Breast epithelium (tissue), 4 donors: ENCODE data around the gene TMEM108. TPM values are rescaled to one million over a fixed set of nuclear protein-coding genes. Genes with fewer than 3 reads are reported as not detected.

Source experiments
- DNase-seq, 2 donors: peaks; one replicate each; pipeline ENCODE4 v3.0.0-alpha.2; 2019; ENCODE audit warnings: low spot score in 2 of 2
- H3K27ac ChIP-seq, 2 donors: fragments of 200-600 bp; sonication (generic) in 1 of 2; one replicate each; pipeline ENCODE4 v1.5.1; 2016 to 2019; ENCODE audit warnings: mild to moderate bottlenecking in 1 of 2
- H3K27me3 ChIP-seq, 2 donors: fragments of 200-600 bp; sonication (generic) in 1 of 2; one replicate each; pipeline versions ENCODE4 v1.5.1 to v1.6.0; 2017 to 2019; ENCODE audit warnings: control low read depth in 1 of 2, mild to moderate bottlenecking in 1 of 2
- H3K36me3 ChIP-seq: fragments of 200-600 bp; one replicate; pipeline ENCODE4 v1.5.1; 2019
- H3K4me1 ChIP-seq, 2 donors: fragments of 200-600 bp; sonication (generic); one replicate each; pipeline ENCODE4 v1.5.1; 2016 to 2019; ENCODE audit warnings: control low read depth in 1 of 2
- H3K4me3 ChIP-seq, 3 donors: fragments of 200-600 bp; sonication (generic); 1 replicate in 2 of 3; 2 replicates in 1 of 3; pipeline ENCODE4 v1.5.1; 2016 to 2019; ENCODE audit warnings: mild to moderate bottlenecking in 3 of 3, moderate library complexity in 2 of 3
- H3K9me3 ChIP-seq, 2 donors: fragments of 200-600 bp; sonication (generic) in 1 of 2; one replicate each; pipeline ENCODE4 v1.5.1; 2016 to 2019; ENCODE audit warnings: control low read depth in 1 of 2
- CTCF ChIP-seq, 3 donors: fragments of 450-650 bp; IDR thresholded peaks; one replicate each; pipeline ENCODE4 v1.5.1; 2016 to 2017; ENCODE audit warnings: antibody characterized with exemption in 3 of 3, mild to moderate bottlenecking in 3 of 3, moderate library complexity in 3 of 3
- POLR2A ChIP-seq: fragments of 450-650 bp; IDR thresholded peaks from one replicate; pipeline ENCODE4 v1.6.1; 2016; ENCODE audit warnings: antibody characterized with exemption, mild to moderate bottlenecking, moderate library complexity
- POLR2AphosphoS5 ChIP-seq, 3 donors: sonication (generic); formaldehyde crosslinking; IDR thresholded peaks; one replicate each; pipeline ENCODE4 v1.6.1; 2017; ENCODE audit warnings: antibody characterized with exemption in 3 of 3
- intact Hi-C: fragments of 100-400 bp; cut with DNase I; formaldehyde crosslinking; loops from one replicate; pipeline ENCODE4 v1.15.1; 2023; ENCODE audit warnings: low total_unique reads
- total RNA-seq, 3 donors: library from RNA; depleted of rRNA; stranded (reverse); fragments of >200 nt; gene quantifications; one replicate each; pipeline ENCODE4 v1.1.0, GENCODE V29; 2016

The TMEM108 gene
- total RNA-seq, 3 donors from 2014 or later: 0.44 to 0.98 (median 0.48) TPM

- Histone ChIP-seq H3K9me3 (no peaks in the 10 kb centered on the region), H3K4me1 (no peaks in the 10 kb centered on the region), H3K4me3 (no peak overlapping the region), H3K36me3 (no peaks in the 10 kb centered on the region), H3K27ac (no peak overlapping the region), H3K27me3 (no peaks in the 10 kb centered on the region)
- intact Hi-C loops: no loop called here
- TF ChIP-seq POLR2A: no peak
- no peak for TF ChIP-seq CTCF (IDR thresholded peaks at IDR 0.05)
- no peak for TF ChIP-seq POLR2AphosphoS5 (IDR thresholded peaks at IDR 0.05)
- no peak for DNase-seq
These were observed 326.5 kb downstream of the TMEM108 start for GRCh38 chr3:133364704-133365103.

- intact Hi-C loops: no loop called here
- H3K27me3 ChIP-seq: no peaks in the 10 kb centered on the region
- DNase-seq: no peak
- no peaks in the 10 kb centered on the region for H3K36me3 ChIP-seq
- no peaks in the 10 kb centered on the region for H3K9me3 ChIP-seq
- no peak overlapping the region for H3K27ac ChIP-seq
- no peaks in the 10 kb centered on the region for H3K4me1 ChIP-seq
- H3K4me3 ChIP-seq: no peak overlapping the region
- TF ChIP-seq POLR2A (no peak), CTCF (IDR thresholded peaks at IDR 0.05) (no peak), POLR2AphosphoS5 (IDR thresholded peaks at IDR 0.05) (no peak)
These were observed 328.7 kb downstream of the TMEM108 start for GRCh38 chr3:133366921-133367320.

- Histone ChIP-seq H3K4me3 (no peak overlapping the region), H3K9me3 (no peaks in the 10 kb centered on the region), H3K4me1 (no peaks in the 10 kb centered on the region), H3K27ac (no peak overlapping the region), H3K27me3 (no peaks in the 10 kb centered on the region), H3K36me3 (no peaks in the 10 kb centered on the region)
- intact Hi-C loops: no loop called here
- DNase-seq: no peak
- TF ChIP-seq POLR2A (no peak), CTCF (IDR thresholded peaks at IDR 0.05) (no peak)
These were observed 329.2 kb downstream of the TMEM108 start for GRCh38 chr3:133367403-133367802.

GRCh38 chr3:133367956-133368355 is 329.8 kb downstream of the TMEM108 start:
- no peak for DNase-seq

More at GRCh38 chr3:133367956-133368355, 329.8 kb downstream of the TMEM108 start:
- Histone ChIP-seq H3K36me3 (no peaks in the 10 kb centered on the region), H3K27ac (no peak overlapping the region), H3K4me1 (no peaks in the 10 kb centered on the region), H3K27me3 (no peaks in the 10 kb centered on the region), H3K9me3 (no peaks in the 10 kb centered on the region), H3K4me3 (no peak overlapping the region)
- TF ChIP-seq POLR2A (no peak), CTCF (IDR thresholded peaks at IDR 0.05) (no peak), POLR2AphosphoS5 (IDR thresholded peaks at IDR 0.05) (no peak)
- intact Hi-C loops: no loop called here
